Activated CD4-positive, alpha-beta memory T cell treated with anti-CD3 and anti-CD28 coated beads, Interleukin-2, amount 10 ng/mL, durations not matched to agents 7 days and 5 days (primary cell): Measurements from ENCODE around the gene CALHM5. TPM values are rescaled to one million over a fixed set of nuclear protein-coding genes. Genes with fewer than 3 reads are reported as not detected.

Source experiments
- CTCF ChIA-PET: fragments of 350-600 bp; sonication (Branson Sonifier 250); formaldehyde crosslinking; loops from one replicate; lab custom pipeline; 2021; ENCODE audit warnings: antibody characterized with exemption, inconsistent platforms; lab: Charles Lee
- POLR2A ChIA-PET: fragments of 350-600 bp; sonication (Branson Sonifier 250); formaldehyde crosslinking; loops from one replicate; lab custom pipeline; 2021; ENCODE audit warnings: antibody characterized with exemption; lab: Charles Lee
- DNase-seq: peaks from one replicate; pipeline ENCODE4 v3.0.0-alpha.2; 2020
- H3K27ac Mint-ChIP-seq: one replicate; pipeline ENCODE4 v1.8.0; 2021; ENCODE audit warnings: mild to moderate bottlenecking, mixed read lengths
- H3K27me3 Mint-ChIP-seq: one replicate; pipeline ENCODE4 v1.8.0; 2021; ENCODE audit warnings: mixed read lengths
- H3K36me3 Mint-ChIP-seq: one replicate; pipeline ENCODE4 v1.8.0; 2021; ENCODE audit warnings: low read depth, mixed read lengths
- H3K4me1 Mint-ChIP-seq: one replicate; pipeline ENCODE4 v1.8.0; 2021; ENCODE audit warnings: mixed read lengths
- H3K4me3 Mint-ChIP-seq: one replicate; pipeline ENCODE4 v1.8.0; 2021; ENCODE audit warnings: mild to moderate bottlenecking, mixed read lengths
- H3K9me3 Mint-ChIP-seq: one replicate; pipeline ENCODE4 v1.8.0; 2021; ENCODE audit warnings: mixed read lengths
- total RNA-seq, 2 experiments: library from RNA; stranded (reverse); gene quantifications; one replicate each; pipeline ENCODE4 v1.2.3, GENCODE V29; 2021

CALHM5 gene, protein sequence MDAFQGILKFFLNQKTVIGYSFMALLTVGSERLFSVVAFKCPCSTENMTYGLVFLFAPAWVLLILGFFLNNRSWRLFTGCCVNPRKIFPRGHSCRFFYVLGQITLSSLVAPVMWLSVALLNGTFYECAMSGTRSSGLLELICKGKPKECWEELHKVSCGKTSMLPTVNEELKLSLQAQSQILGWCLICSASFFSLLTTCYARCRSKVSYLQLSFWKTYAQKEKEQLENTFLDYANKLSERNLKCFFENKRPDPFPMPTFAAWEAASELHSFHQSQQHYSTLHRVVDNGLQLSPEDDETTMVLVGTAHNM
- not detected for total RNA-seq

DNA sequence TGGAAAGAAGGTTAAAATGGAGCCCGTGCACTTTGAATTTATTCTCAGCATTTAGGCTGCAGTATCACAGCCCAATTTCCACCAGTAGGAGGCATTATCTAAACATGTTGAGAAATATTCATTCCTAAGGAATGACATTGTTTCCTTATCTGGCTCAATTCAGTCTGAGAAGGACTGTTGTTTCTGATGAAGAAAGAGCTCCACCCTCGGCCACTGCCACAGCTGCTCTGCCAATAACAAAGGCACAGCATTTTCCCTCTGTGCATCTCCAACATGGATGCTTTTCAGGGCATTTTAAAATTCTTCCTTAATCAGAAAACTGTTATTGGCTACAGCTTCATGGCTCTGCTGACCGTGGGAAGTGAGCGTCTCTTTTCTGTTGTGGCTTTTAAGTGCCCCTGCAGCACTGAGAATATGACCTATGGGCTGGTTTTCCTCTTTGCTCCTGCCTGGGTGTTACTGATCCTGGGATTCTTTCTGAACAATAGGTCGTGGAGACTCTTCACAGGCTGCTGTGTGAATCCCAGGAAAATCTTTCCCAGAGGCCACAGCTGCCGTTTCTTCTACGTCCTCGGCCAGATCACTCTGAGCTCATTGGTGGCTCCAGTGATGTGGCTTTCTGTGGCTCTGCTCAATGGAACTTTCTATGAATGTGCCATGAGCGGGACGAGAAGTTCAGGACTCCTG, at the start of gene CALHM5:
CALHM5 (plus strand) TSS at position 216 of the 687 bp plus-strand sequence; CDS start at position 274, 58 bp downstream.
- ChIA-PET POLR2A (no interaction called here), CTCF (no interaction called here)
- Mint-ChIP-seq H3K4me1 (no peaks in the 10 kb centered on the region), H3K36me3 (no peaks in the 10 kb centered on the region), H3K4me3 (no peak within 1 kb of the TSS), H3K27me3 (peaks cover 23% of the 10 kb centered on the region), H3K27ac (no peak within 1 kb of the TSS), H3K9me3 (peaks cover 2% of the 10 kb centered on the region)
- DNase-seq, result no peak

DNA sequence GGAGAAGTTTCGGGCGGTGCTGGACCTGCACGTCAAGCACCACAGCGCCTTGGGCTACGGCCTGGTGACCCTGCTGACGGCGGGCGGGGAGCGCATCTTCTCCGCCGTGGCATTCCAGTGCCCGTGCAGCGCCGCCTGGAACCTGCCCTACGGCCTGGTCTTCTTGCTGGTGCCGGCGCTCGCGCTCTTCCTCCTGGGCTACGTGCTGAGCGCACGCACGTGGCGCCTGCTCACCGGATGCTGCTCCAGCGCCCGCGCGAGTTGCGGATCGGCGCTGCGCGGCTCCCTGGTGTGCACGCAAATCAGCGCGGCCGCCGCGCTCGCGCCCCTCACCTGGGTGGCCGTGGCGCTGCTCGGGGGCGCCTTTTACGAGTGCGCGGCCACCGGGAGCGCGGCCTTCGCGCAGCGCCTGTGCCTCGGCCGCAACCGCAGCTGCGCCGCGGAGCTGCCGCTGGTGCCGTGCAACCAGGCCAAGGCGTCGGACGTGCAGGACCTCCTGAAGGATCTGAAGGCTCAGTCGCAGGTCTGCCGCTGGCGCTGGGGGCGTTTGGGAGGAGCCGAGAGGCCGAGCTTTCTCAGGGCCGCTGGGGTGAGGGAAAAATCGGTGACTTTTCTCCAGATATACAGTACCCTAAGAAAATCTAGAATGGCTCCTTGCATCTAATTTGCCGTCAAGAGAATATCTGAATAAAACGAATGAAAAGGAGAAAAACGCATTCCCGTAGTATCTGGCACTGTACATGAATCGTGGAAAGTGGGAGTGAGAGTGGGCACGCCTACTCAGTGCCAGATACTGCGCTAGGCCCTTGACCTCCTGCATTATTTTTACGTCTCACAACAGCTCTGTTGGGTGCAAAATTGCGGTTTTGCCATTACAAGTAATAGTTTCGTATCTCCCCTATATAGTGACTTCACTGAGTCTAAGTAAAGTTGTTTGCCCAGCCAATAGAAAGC, 49.2 kb upstream of the CALHM5 start:
- H3K4me3 Mint-ChIP-seq, result peak overlapping the region; percentile 62
- no peaks in the 10 kb centered on the region for H3K9me3 Mint-ChIP-seq
- peaks cover 31% of the 10 kb centered on the region for H3K27me3 Mint-ChIP-seq
- DNase-seq, result peak; percentile 63
- no peak overlapping the region for H3K27ac Mint-ChIP-seq
- H3K4me1 Mint-ChIP-seq, result peaks cover 68% of the 10 kb centered on the region
- CTCF ChIA-PET, result no interaction called here
- POLR2A ChIA-PET, result interaction anchor here (1.0 to 1.1 kb wide), 2 partner anchors 10 to 362 kb away, joined by 3 read pairs; partner anchors contain the start of gene NT5DC1
- H3K36me3 Mint-ChIP-seq, result peaks cover 9% of the 10 kb centered on the region

DNA sequence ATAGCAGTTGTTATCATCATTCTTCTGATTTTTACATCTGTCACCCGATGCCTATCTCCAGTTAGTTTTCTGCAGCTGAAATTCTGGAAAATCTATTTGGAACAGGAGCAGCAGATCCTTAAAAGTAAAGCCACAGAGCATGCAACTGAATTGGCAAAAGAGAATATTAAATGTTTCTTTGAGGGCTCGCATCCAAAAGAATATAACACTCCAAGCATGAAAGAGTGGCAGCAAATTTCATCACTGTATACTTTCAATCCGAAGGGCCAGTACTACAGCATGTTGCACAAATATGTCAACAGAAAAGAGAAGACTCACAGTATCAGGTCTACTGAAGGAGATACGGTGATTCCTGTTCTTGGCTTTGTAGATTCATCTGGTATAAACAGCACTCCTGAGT, 48.1 kb upstream of the CALHM5 start:
- ChIA-PET CTCF (interaction anchor here (1.0 kb wide), 1 partner anchor 170 kb away, joined by 3 read pairs; no protein-coding TSS in a partner anchor), POLR2A (no interaction called here)
- no peak for DNase-seq
- Mint-ChIP-seq H3K36me3 (peaks cover 9% of the 10 kb centered on the region), H3K27ac (no peak overlapping the region), H3K27me3 (peaks cover 33% of the 10 kb centered on the region), H3K4me3 (no peak overlapping the region), H3K4me1 (peaks cover 64% of the 10 kb centered on the region), H3K9me3 (no peaks in the 10 kb centered on the region)

DNA sequence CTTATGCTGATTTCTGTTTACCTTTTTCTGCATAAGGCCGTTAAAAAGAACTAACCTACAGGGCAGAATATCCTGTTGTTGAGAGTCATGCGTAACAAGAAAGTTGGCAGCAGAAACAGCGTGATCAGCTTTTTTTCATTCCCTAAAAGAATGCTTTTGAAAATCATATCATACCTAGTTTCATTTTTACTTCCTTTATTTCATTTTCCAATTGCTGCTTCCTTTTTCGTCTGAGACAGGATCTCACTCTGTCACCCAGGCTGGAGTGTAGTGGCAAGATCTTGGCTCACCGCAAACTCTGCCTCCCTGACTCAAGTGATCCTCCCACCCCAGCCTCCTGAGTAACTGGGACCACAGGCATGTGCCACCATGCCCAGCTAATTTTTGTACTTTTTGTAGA, 46.2 kb upstream of the CALHM5 start:
- H3K4me3 Mint-ChIP-seq, result no peak overlapping the region
- peaks cover 36% of the 10 kb centered on the region for H3K27me3 Mint-ChIP-seq
- ChIA-PET CTCF (interaction anchor here (1.3 kb wide), 2 partner anchors 9 to 20 kb away, joined by 4 read pairs; no protein-coding TSS in a partner anchor), POLR2A (no interaction called here)
- peaks cover 50% of the 10 kb centered on the region for H3K4me1 Mint-ChIP-seq
- peaks cover 9% of the 10 kb centered on the region for H3K36me3 Mint-ChIP-seq
- DNase-seq, result no peak
- H3K27ac Mint-ChIP-seq, result no peak overlapping the region
- no peaks in the 10 kb centered on the region for H3K9me3 Mint-ChIP-seq

DNA sequence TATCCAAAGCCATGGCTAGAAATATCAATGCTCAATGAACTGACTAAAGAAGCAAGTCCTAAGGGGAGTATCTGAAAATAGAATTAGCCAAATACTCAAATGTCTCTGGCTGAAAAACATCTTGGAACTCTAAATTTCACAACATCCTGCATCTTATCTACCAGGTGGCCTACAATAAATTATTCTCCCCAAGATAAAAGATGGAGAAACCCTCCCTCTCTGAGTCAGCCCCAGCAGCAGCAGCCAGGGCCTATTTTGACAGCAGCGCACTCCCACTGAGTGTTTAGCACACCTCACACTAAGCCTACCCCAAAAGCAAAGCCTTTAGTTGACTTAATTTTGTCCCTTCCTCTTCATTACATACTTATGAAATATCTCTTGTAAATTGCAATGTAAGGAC, 44.3 kb upstream of the CALHM5 start:
- Mint-ChIP-seq H3K27me3 (peaks cover 38% of the 10 kb centered on the region), H3K9me3 (no peaks in the 10 kb centered on the region), H3K27ac (no peak overlapping the region), H3K36me3 (peaks cover 9% of the 10 kb centered on the region), H3K4me3 (no peak overlapping the region), H3K4me1 (peaks cover 38% of the 10 kb centered on the region)
- DNase-seq, result no peak
- POLR2A ChIA-PET, result no interaction called here
- CTCF ChIA-PET, result no interaction called here

DNA sequence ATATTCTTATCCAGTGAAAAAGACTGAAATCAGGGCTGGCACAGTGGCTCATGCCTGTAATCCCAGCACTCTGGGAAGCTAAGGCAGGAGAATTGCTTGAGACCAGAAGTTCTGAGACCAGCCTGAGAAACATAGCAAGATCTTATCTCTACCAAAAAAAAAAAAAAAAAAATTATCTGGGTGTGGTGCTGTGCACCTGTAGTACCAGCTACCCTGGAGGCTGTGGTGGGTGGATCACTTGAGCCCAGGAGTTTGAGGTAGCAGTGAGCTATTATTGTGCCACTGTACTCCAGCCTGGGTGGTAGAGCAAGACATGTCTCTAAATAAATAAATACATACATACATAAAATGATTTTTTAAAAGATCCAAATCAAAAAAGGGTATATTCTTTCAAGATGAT, 43.9 kb upstream of the CALHM5 start:
- CTCF ChIA-PET, result no interaction called here
- peaks cover 36% of the 10 kb centered on the region for H3K4me1 Mint-ChIP-seq
- POLR2A ChIA-PET, result no interaction called here
- peaks cover 35% of the 10 kb centered on the region for H3K27me3 Mint-ChIP-seq
- no peak for DNase-seq
- H3K36me3 Mint-ChIP-seq, result peaks cover 7% of the 10 kb centered on the region
- H3K27ac Mint-ChIP-seq, result no peak overlapping the region
- no peak overlapping the region for H3K4me3 Mint-ChIP-seq
- no peaks in the 10 kb centered on the region for H3K9me3 Mint-ChIP-seq

DNA sequence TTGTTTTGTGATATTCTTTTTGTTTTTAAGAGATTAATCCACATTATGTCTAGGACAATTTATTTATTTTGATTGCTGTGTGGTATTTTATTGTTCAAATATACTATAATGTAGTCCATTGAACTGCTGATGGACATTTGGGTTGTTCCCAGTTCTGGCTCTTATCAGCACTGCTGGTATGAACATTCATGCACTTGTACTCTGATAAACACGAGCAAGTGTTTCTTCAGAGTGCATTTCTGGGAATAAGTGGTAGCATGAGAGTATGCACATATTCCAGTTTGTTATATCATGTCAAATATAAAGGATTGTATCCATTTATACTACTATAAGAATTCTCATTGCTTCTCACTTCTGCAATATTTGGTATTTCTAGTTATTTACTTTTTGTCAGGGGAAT, 43.1 kb upstream of the CALHM5 start:
- peaks cover 29% of the 10 kb centered on the region for H3K27me3 Mint-ChIP-seq
- POLR2A ChIA-PET, result no interaction called here
- H3K36me3 Mint-ChIP-seq, result peaks cover under 1% of the 10 kb centered on the region
- DNase-seq, result no peak
- H3K4me1 Mint-ChIP-seq, result peaks cover 29% of the 10 kb centered on the region
- CTCF ChIA-PET, result no interaction called here
- no peak overlapping the region for H3K27ac Mint-ChIP-seq
- H3K4me3 Mint-ChIP-seq, result no peak overlapping the region
- no peaks in the 10 kb centered on the region for H3K9me3 Mint-ChIP-seq

DNA sequence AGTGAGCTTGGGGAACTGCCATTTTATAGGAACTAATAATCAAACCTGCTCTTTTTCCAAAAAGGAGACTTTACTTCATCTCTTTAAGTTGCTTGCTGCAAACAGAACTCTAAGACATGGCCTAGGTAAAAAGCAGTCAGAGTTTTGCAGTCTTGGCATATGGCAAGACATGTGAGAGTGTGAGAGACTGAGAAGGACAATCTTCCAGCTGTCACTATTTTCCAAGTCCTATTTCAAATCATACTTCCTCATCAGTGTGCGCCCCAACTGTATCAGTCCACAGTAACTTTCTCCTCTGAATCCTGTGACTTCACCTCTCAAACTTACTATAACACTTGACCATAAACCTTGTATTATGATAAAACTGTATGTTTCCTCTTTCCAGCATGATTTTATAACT, 39.9 kb upstream of the CALHM5 start:
- peaks cover 21% of the 10 kb centered on the region for H3K27me3 Mint-ChIP-seq
- POLR2A ChIA-PET, result no interaction called here
- no peak for DNase-seq
- no peaks in the 10 kb centered on the region for H3K36me3 Mint-ChIP-seq
- H3K4me3 Mint-ChIP-seq, result no peak overlapping the region
- CTCF ChIA-PET, result no interaction called here
- peaks cover 33% of the 10 kb centered on the region for H3K4me1 Mint-ChIP-seq
- H3K9me3 Mint-ChIP-seq, result no peaks in the 10 kb centered on the region
- H3K27ac Mint-ChIP-seq, result no peak overlapping the region

DNA sequence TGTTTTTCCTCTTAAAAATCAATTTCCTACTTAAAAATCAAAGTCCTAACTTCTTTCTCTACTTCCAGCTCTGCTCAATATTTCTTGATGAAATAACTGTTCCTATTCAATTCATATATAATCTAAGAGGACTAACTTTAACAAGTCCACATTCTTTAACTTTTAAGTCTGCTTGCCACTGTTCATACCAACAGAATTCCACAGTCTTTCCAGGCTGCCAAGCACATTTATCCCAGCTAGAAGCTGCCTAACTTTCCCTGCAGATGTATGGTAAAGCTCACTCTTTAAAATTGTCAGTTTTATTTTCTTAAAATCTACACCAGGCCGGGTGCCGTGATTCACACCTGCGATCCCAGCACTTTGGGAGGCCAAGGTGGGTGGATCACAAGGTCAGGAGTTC, 38.7 kb upstream of the CALHM5 start:
- Mint-ChIP-seq H3K36me3 (no peaks in the 10 kb centered on the region), H3K27ac (no peak overlapping the region), H3K9me3 (no peaks in the 10 kb centered on the region), H3K27me3 (peaks cover 25% of the 10 kb centered on the region), H3K4me3 (no peak overlapping the region), H3K4me1 (peaks cover 27% of the 10 kb centered on the region)
- POLR2A ChIA-PET, result no interaction called here
- CTCF ChIA-PET, result no interaction called here
- DNase-seq, result no peak

DNA sequence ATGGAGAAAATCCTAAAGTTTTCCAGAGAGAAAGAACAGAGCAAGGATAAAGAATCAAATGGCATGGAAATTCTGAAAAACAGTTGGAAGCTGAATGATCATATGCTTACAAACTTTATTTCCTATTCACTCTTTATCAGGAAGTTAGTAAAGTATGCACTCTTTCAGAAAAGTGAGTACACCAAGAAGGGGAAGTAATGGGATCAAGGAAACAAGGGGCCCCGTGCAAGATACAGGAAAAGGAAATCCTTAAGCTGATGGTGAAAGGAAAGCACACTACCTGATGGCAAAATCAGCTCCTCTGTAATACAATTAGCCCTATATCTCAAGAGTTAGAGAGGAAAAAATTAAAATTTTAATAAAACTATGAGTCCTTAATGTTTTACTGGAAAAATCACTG, 36.3 kb upstream of the CALHM5 start:
- Mint-ChIP-seq H3K36me3 (no peaks in the 10 kb centered on the region), H3K4me1 (peaks cover 25% of the 10 kb centered on the region), H3K27me3 (peaks cover 19% of the 10 kb centered on the region), H3K9me3 (no peaks in the 10 kb centered on the region), H3K27ac (peak overlapping the region; percentile 57), H3K4me3 (no peak overlapping the region)
- POLR2A ChIA-PET, result interaction anchor here (2.2 kb wide), 1 partner anchor 196 kb away, joined by 5 read pairs; the partner anchor contains the start of gene TSPYL1
- DNase-seq, result no peak
- CTCF ChIA-PET, result interaction anchor here (1.2 kb wide), 1 partner anchor 11 kb away, joined by 4 read pairs; no protein-coding TSS in a partner anchor

DNA sequence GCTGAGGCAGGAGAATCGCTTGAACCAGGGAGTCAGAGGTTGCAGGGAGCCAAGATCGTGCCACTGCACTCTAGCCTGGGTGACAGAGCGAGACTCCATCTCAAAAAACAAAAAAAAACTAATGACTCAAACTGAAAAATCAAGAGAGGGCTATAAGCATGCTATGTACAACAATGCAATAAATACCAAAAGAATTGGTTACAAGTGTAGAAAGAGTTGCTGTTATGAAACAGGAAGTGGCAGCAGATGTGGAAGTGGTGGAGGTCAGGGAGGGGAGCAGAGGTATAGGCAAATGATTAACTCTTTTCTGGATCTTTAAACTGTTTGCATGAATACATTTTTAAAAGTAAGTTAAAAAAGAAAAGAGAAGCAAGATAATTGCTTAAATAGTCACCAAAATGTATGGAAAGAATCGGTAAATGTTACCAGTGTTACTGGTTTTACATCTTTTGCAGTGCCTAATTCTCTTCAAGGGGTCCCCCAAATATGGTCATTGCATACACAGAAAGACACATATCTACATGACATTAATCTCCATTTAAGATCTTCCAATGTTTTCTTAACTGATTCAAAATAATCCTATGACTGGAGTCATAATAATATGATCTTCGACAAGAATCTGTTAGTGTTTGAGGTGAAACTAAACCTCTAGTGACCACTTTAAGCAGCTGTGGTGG, 35.3 kb upstream of the CALHM5 start:
- Mint-ChIP-seq H3K27me3 (peaks cover 18% of the 10 kb centered on the region), H3K27ac (peak overlapping the region; percentile 57), H3K4me3 (no peak overlapping the region), H3K4me1 (peaks cover 25% of the 10 kb centered on the region), H3K36me3 (no peaks in the 10 kb centered on the region), H3K9me3 (no peaks in the 10 kb centered on the region)
- ChIA-PET CTCF (no interaction called here), POLR2A (interaction anchor here (2.2 kb wide), 1 partner anchor 197 kb away, joined by 5 read pairs; the partner anchor contains the start of gene TSPYL1)
- DNase-seq, result peak; percentile 69

DNA sequence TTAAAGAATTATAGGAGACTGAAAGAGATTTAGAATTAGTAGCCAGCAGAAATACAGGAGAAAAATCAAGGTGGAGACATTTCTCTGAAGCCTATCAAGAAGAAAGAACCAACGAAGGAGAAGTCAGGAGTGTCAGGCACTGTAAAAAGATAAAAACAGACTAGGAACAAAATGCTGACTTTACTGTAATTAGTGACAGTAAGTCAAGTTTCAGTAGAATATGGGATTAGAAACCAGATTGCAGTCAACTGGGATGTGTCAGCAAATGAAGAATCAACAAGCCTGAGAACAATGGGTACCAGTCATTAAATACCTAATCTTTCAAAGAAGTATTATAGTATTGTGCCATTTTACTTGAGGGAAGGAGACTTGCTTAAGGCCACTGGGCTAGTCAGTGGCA, 28.7 kb upstream of the CALHM5 start:
- H3K4me3 Mint-ChIP-seq, result no peak overlapping the region
- ChIA-PET CTCF (interaction anchor here (1.1 kb wide), 1 partner anchor 30 kb away, joined by 3 read pairs; no protein-coding TSS in a partner anchor), POLR2A (no interaction called here)
- no peaks in the 10 kb centered on the region for H3K36me3 Mint-ChIP-seq
- no peaks in the 10 kb centered on the region for H3K9me3 Mint-ChIP-seq
- no peak for DNase-seq
- no peaks in the 10 kb centered on the region for H3K4me1 Mint-ChIP-seq
- H3K27ac Mint-ChIP-seq, result no peak overlapping the region
- peaks cover 42% of the 10 kb centered on the region for H3K27me3 Mint-ChIP-seq
